ENCODE measurements around the gene ACBD4. TPM values are rescaled to one million over a fixed set of nuclear protein-coding genes. Genes with fewer than 3 reads are reported as not detected.

ACBD4 gene
- total RNA-seq, 4 donors from 2014 or later = 1.7 to 6.9 (median 4.5) TPM

DNA sequence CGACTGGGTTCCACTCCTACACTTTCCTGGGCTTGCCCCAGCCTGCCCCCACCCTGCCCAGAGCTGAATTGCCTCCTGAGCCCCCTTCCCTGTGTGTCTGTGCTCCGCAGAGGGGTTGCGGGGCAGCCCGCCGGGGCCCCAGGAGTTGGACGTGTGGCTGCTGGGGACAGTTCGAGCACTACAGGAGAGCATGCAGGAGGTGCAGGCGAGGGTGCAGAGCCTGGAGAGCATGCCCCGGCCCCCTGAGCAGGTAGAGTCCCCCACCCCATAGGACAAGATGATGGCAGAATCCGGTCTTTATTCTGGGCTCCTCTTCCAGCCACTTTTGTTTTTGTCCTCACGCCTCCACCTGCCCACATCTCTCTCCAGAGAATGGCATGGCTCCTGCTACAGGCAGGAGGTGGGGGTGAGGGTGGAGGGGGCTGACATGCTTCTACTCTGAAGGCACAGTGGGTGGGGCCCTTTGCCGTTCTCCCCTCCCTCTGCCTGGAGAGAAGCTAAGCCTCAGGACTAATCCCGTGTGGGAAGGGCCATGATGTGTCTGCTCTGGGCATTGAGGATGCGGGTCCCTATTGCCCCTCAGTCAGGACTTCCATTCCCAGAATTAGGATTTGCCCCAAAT, 3.5 kb downstream of the ACBD4 start:
- TF ChIP-seq, protein P1, sequence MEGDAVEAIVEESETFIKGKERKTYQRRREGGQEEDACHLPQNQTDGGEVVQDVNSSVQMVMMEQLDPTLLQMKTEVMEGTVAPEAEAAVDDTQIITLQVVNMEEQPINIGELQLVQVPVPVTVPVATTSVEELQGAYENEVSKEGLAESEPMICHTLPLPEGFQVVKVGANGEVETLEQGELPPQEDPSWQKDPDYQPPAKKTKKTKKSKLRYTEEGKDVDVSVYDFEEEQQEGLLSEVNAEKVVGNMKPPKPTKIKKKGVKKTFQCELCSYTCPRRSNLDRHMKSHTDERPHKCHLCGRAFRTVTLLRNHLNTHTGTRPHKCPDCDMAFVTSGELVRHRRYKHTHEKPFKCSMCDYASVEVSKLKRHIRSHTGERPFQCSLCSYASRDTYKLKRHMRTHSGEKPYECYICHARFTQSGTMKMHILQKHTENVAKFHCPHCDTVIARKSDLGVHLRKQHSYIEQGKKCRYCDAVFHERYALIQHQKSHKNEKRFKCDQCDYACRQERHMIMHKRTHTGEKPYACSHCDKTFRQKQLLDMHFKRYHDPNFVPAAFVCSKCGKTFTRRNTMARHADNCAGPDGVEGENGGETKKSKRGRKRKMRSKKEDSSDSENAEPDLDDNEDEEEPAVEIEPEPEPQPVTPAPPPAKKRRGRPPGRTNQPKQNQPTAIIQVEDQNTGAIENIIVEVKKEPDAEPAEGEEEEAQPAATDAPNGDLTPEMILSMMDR (IDR thresholded peaks at IDR 0.05) = no peak
- TF ChIP-seq POLR2A (IDR thresholded peaks at IDR 0.05) = no peak
- H3K27me3 ChIP-seq = no peaks in the 10 kb centered on the region
- no peak overlapping the region for H3K27ac ChIP-seq
- no peak overlapping the region for H3K4me3 ChIP-seq
- H3K9me3 ChIP-seq = no peaks in the 10 kb centered on the region
- intact Hi-C loops (cut with DNase I) = no loop called here
- peaks cover 0 to 18% (median 0%) of the 10 kb centered on the region in 3 donors for H3K36me3 ChIP-seq
- 66 to 83% methylated on average over 7 to 8 of the region's 14 CpGs for WGBS, 2 donors
- peaks cover 17 to 44% (median 24%) of the 10 kb centered on the region in 3 donors for H3K4me1 ChIP-seq
- no peak for DNase-seq

DNA sequence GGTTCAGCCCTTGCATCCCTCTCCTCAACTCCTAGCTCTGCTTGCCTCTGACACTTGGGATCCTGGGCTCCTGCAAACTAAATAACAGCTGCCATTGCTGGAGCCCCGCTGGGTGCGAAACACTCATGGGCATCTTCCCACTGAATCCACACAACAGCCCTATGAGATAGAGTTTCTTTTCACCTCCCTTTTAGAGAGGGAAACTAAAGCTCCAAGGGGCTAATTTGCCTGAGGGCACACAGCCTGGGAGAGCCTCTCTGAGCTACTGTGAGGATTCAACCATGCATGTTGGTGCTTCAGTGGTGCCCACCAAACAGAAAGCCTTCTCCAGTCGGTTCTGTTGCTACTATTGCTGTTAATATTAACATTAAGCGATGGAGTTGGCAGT, 4.0 kb downstream of the ACBD4 start:
- Histone ChIP-seq H3K4me1 (peaks cover 18 to 49% (median 29%) of the 10 kb centered on the region in 3 donors), H3K27ac (no peak overlapping the region), H3K27me3 (no peaks in the 10 kb centered on the region), H3K4me3 (no peak overlapping the region), H3K9me3 (no peaks in the 10 kb centered on the region), H3K36me3 (peaks cover 0 to 18% (median 0%) of the 10 kb centered on the region in 3 donors)
- TF ChIP-seq, protein P1 (IDR thresholded peaks at IDR 0.05) = no peak
- TF ChIP-seq POLR2A (IDR thresholded peaks at IDR 0.05) = no peak
- intact Hi-C loops (cut with DNase I) = no loop called here
- WGBS, 2 donors = 79 to 88% methylated on average over 2 to 4 of the region's 4 CpGs
- DNase-seq = no peak

DNA sequence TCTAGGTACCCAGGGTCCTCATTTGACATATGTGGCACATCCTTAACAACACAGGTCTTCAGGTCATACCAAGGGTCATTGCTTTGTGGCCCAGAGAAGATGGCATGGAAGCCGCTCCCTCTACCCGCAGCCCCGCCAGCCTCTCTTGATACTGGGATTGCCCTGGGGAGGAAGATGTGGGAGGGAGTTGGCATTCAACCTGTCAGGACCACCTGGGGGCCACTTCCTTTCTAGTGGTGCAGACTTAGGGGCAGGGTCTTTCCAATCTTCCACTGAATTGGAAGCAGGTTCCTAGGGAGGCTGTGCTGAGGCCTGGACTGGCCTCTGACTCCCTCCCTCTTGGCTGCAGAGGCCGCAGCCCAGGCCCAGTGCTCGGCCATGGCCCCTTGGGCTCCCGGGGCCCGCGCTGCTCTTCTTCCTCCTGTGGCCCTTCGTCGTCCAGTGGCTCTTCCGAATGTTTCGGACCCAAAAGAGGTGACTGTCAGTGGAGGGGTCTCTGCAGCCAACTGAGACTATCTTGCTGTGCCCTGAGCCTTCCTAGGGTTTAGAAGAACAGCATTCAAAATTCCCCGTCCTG, 7.7 kb downstream of the ACBD4 start:
- Histone ChIP-seq H3K4me3 (peak overlapping the region in 3 of 4 donors; percentile 59 to 73 (median 59)), H3K36me3 (peaks cover 0 to 10% (median 0%) of the 10 kb centered on the region in 3 donors), H3K4me1 (peaks cover 17 to 47% (median 21%) of the 10 kb centered on the region in 3 donors), H3K27ac (peak overlapping the region; percentile 90 to 95 (median 94)), H3K9me3 (no peaks in the 10 kb centered on the region), H3K27me3 (no peaks in the 10 kb centered on the region)
- DNase-seq = no peak
- intact Hi-C loops (cut with DNase I) = no loop called here
- WGBS, 2 donors = 57 to 90% methylated on average over 2 to 8 of the region's 13 CpGs
- TF ChIP-seq, protein P1 (IDR thresholded peaks at IDR 0.05) = no peak
- no peak for TF ChIP-seq POLR2A (IDR thresholded peaks at IDR 0.05)

DNA sequence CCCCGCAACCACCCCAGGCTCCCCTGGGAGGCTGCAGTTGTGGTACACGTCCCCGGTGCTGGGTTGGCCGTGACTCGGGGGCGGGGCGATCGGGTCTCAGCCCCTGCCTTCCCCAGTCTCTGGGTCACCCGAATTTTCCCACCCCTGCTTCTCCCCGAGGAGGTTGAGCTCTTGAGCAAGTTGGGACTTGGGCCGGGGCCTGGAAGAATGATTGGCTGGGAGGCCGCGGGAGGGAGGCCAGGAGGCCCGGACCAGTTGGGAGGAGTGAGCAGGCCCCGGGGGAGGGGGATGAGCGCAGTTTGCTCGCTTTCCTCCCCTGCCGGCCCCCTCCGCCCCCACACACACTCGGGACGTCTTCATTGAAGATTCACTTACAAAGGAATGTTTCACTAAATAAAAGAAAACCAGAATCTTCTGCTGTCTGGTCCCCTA, 8.3 kb downstream of the ACBD4 start:
- 8% methylated on average over 8 of the region's 21 CpGs; no CpG with 5 or more reads in 1 of the 2 donors for WGBS, 2 donors

More for the DNA sequence above, 8.3 kb downstream of the ACBD4 start:
- Histone ChIP-seq H3K27me3 (no peaks in the 10 kb centered on the region), H3K4me3 (peak overlapping the region; percentile 43 to 73 (median 59)), H3K36me3 (peaks cover 0 to 8% (median 0%) of the 10 kb centered on the region in 3 donors), H3K4me1 (peaks cover 17 to 46% (median 21%) of the 10 kb centered on the region in 3 donors), H3K27ac (peak overlapping the region; percentile 90 to 95 (median 94)), H3K9me3 (no peaks in the 10 kb centered on the region)
- DNase-seq = no peak
- intact Hi-C loops (cut with DNase I) = no loop called here
- TF ChIP-seq, protein P1 (IDR thresholded peaks at IDR 0.05) = no peak
- peak in 2 of 4 donors; percentile 13 to 26 for TF ChIP-seq POLR2A (IDR thresholded peaks at IDR 0.05)

Measured in esophagus squamous epithelium (tissue), 5 donors.